Stimulated activated CD4-positive, alpha-beta T cell treated with anti-CD3 and anti-CD28 coated beads, Interleukin-4, amount 100 ng/mL, for 1 hour (primary cell): Measurements from ENCODE around the gene C4orf50.

Experiments used
- DNase-seq: peaks from one replicate; pipeline ENCODE4 v3.0.0-alpha.2; 2020

The C4orf50 gene

DNA sequence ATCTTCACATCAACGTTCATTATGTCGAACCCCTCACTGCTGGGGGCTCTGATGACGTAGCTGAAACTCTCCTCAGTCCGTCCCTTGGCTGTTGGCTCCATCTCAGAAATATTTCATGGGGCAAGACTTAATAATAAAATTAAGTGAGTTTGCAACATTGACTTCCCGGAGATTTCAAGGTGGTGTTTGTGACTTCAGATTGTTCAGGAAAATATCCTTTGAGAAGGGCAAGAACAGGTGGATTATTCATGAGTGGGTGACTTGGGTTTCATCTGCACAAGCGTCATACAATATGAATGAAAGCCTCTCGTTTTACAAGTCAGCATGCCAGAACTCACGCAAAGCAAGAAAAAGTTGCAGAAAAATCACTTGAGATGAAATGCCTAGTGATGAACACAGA, at the start of gene C4orf50:
Gene C4orf50, minus strand, starts transcription at position 101 of the 400 bp plus-strand sequence.
- no peak for DNase-seq

DNA sequence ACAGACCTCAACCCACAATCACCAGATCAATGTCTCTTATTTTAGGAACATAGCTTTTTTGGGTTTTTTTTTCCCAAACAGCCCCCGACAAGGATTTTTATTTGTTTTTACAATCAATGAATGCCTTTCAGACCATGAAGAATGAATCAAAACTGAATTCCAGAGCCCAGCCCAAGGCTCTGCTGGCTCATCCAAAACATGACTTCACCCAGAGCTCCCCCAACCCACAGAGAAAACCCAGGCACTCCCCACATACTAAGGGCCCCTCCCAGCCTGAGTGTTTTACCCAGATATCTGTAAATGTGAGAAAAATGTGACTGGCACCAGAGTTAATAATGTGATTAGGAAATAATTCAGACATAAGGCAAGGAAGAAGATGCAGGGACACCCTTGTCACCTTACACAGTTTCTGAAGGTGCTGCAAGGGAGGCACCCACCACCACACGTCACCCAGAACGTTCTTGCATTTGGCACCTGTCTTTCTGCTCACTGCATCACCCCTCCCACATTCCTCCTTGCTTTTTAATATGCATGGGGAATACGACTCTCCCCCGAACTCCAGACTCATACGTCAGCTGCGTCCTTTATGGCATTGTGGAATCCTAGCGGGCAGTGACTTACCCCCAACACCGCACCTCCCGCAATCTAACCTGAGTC, 47.8 kb upstream of the C4orf50 start:
- DNase-seq = no peak

- no peak for DNase-seq
These were observed 46.9 kb upstream of the C4orf50 start for GRCh38 chr4:6065166-6065565.

- DNase-seq = no peak
These were observed 46.2 kb upstream of the C4orf50 start for GRCh38 chr4:6064383-6064782.

DNA sequence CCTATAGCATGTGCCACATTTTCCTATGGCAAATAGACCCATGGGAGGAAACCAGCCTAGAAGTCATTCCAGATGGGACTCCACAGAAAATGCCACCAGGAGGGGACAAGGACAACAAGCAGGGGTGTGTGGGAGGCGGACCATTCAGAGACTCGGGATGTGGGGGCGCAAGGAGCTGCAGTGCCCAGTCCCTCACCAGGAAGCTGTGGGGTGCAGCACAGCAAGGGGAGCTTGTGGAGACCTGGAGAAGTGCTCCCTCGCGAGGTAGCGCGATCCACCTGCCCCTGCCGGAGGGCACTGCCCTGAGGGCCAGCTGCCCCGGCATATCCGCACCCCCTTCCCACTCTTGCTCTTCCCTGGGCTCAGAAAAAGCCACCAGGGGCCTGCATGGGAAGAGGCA, 45.5 kb upstream of the C4orf50 start:
- no peak for DNase-seq

DNA sequence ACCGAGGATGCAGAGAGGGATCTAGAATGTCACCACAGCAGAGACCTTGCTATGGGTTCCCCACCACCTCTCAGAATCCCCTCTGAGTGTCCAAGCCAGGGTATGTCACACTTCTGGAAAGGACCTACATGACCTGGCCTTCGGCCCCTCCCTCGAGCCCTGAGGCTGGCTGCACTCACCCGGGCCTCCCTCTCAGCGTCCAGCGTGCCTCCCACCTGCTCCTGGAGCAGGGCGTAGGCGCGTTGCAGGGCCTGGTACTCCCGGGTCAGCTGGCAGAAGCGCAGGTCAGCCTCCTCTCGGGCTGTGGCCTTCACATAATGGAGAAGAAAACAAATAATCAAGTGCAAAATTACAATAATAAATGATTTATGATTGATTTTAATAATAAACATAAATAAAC, 43.9 kb upstream of the C4orf50 start:
- DNase-seq = no peak

DNA sequence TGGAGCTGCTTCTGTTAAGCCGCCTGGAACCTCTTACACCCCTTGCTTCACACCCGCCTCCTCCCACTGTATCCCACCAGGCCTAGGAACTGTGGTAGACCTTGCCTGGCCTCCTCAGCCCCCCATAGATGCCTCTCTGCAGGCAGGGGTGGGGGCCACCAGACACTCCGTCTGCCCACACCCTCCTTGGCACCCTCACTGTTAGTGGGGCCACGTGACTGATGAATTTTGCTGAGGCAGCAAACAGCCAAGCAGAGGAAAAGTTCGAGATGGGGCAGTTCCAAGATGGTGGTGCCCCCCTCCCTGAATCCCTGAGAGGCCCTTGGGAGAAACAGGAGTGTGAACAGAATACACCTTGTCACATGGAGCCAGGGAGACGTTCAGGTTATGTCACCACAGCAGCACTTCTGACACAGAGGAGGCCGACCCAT, 41.2 kb upstream of the C4orf50 start:
- DNase-seq = no peak

GRCh38 chr4:6058531-6059374, 40.5 kb upstream of the C4orf50 start:
- DNase-seq = no peak

DNA sequence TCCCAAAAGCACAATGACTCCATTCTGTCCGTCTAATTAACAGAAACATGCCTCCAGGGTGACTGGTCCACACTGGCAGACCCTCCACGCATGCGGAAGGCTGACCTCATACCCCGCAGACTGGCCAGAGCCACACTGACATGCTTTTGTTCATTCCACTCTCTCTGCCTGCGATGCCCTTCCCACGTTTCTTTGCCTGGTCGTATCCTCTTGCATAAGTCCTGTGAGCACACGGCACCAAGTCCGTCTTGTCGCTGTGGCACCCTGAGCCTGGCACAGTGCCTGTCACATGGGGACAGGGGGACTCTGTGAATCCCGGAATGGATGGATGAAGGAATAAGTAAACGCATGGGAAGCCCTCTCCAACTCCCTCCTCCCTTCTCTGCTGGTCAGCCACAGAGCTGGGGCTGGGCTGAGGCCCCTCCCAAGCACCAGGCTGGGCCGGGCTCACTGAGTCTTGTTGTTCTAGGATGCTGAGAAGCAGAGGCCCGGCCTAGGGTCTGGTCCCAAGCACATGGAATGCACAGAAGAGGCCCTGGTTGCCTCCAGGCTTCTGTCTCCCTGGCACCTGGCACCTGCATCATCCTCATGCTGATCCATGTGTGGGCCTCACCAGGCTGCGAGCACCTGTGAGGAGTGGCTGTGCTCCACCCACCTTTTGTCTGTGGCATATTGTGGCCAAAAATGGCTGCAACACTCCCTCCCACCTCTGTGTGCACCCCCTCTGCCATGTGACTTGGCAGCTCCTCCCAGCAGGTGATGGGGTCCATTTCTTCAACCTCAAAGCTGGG, 38.9 kb upstream of the C4orf50 start:
- DNase-seq = no peak

DNA sequence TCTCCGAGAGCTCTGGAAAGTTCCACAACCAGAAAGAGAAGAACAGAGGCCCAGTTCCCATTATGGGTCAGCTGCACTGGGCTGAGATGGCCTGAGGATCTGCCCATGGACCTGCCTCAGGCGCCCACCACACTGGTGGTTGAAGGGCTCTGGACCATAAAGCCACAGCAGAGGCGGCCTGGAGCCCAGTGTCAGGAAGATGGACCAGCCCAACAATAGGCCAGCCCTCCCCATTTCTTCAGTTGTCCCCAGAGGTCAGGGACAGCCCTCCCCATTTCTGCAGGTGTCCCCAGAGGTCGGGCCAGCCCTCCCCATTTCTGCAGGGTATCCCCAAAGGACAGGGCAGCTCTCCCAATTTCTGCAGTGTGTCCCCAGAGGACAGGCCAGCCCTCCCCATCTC, 37.2 kb upstream of the C4orf50 start:
- no peak for DNase-seq

- no peak for DNase-seq
These were observed 36.8 kb upstream of the C4orf50 start for GRCh38 chr4:6055030-6055429.

DNA sequence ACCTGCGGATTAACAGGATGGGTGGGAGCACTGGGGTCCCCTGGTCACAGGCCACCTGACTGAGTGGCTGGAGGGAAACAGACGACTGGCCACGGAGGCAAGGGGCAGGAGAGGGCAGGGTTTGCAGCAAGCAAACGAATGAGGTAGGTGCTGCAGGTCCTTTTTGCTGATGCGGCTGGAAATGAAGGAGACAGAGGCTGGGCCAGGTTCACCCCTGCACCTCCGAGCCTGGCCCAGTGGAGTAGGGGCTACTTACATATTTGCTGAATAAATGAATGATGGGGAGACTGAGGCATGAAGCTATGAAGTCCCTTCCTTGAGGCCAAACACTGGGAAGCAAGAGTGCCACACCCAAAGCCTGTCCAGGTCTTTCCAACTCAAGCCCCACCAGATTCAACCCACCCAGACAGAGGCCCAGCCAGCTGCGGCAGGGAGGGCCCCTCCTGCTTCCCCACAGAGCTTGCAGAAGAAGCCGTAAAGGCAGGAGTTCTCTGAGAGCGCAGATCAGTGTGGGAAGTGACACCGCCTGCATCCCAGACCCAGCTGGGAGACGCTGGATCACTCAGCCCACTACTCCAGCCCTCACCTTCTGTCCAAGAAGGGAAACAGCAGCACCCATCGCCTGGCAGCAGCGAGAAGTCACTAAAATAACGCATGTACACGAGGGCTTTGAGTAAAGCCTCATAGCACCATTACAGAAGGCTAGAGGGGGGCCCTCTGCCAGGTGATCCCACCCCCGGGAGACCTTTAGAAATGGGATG, 36.1 kb upstream of the C4orf50 start:
- no peak for DNase-seq

DNA sequence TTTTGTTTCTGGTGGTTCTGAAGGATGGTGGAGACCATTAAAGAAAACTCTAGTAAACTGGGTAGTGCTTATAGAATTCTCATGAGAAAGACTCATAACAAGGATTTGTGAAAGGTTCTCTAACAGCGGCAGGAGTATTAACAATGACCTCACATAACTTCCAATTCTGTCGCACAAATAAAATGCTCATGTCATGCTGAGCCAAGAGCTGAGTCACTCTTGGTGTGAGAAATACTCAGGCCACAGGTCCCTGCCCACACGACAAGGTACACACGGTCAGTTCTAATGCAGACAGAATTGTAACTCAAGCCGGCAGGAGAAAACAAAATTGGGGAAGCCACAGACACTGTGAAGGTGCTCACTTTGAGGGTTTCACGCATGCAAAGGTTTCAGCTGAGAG, 34.4 kb upstream of the C4orf50 start:
- no peak for DNase-seq

- DNase-seq = no peak
These were observed 32.3 kb upstream of the C4orf50 start for GRCh38 chr4:6050551-6050950.

- no peak for DNase-seq
These were observed 31.8 kb upstream of the C4orf50 start for GRCh38 chr4:6049985-6050384.

GRCh38 chr4:6049278-6049677, 31.0 kb upstream of the C4orf50 start:
- DNase-seq = no peak

- DNase-seq = no peak
These were observed 30.3 kb upstream of the C4orf50 start for GRCh38 chr4:6048537-6048936.

GRCh38 chr4:6047130-6047673, 29.0 kb upstream of the C4orf50 start:
- no peak for DNase-seq

DNA sequence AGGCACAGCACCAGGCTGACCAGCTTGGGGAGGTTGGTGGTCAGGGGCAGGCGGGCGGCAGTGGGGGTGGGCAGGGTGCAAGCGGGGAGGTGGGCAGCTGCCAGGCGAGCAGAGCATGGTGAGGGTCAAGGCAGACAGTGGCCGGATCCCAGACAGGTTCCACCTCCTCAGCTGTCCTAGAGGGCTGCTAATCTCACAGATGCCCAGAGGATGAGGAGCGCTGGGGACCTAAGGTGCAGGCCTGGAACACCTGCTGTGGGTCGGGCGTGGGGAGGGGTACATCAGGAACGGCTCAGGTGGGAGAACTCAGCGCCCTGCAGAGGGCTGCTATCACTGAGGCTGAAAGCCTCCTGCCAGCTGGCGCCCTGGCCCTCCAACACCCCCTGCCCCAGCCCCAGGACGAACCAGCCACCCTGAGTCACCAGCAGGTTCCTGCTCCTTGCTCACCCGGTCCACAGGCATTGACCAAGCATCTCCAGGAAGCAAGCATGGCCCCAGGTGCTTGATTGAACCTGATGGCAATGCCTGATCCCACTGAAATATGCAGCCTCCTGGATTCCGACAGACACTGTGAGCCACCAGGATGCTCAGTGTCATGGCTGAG, 28.4 kb upstream of the C4orf50 start:
- no peak for DNase-seq

DNA sequence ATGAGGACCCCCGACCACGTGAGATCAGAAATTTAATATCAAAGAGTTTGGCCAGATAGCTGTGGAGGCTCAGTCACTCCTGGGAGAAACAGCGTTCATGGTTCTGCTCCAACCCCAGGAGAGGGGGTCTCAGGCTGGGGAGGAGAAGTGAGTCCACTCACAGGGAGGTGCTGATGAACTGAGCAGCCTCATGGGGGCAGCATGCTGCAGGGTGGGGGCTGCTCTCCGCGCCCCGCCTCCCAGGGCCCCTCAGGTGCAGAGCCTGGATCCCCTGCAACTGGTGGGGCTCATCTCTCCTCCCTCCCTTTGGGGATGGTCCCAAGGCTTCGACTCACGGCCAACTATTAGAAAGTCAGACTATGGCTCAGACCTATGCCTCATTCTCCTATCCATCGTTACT, 26.6 kb upstream of the C4orf50 start:
- no peak for DNase-seq

GRCh38 chr4:6044276-6044675, 26.0 kb upstream of the C4orf50 start:
- DNase-seq = no peak

- no peak for DNase-seq
These were observed 25.6 kb upstream of the C4orf50 start for GRCh38 chr4:6043843-6044242.
